ENCODE results near the gene PLLP.

The PLLP gene

GRCh38 chr16:57284209-57284951 is at the start of gene PLLP:
Gene PLLP, minus strand, starts transcription at chr16:57284672. Its CDS starts 132 bp downstream, at chr16:57284540.
- peaks cover 23% of the 10 kb centered on the region for H3K27me3 Mint-ChIP-seq
- H3K4me1 Mint-ChIP-seq: peaks cover 24% of the 10 kb centered on the region
- ATAC-seq: peak; percentile 79
- DNase-seq: peak; percentile 36 to 52
- H3K9me3 Mint-ChIP-seq: no peaks in the 10 kb centered on the region
- peak within 1 kb of the TSS; percentile 42 to 65 for H3K27ac Mint-ChIP-seq
- peak within 1 kb of the TSS; percentile 82 to 90 for H3K4me3 Mint-ChIP-seq

- Mint-ChIP-seq H3K4me3 (no peak overlapping the region), H3K27ac (no peak overlapping the region), H3K9me3 (peaks cover 7 to 8% of the 10 kb centered on the region in 2 donors), H3K27me3 (peaks cover 11% of the 10 kb centered on the region), H3K4me1 (peaks cover under 1% of the 10 kb centered on the region)
- DNase-seq (no peak), ATAC-seq (no peak)
Observed at GRCh38 chr16:57333402-57333801, 48.9 kb upstream of the PLLP start.

- H3K4me3 Mint-ChIP-seq: no peak overlapping the region
Observed at GRCh38 chr16:57331355-57331754, 46.9 kb upstream of the PLLP start.

GRCh38 chr16:57329718-57330327 is 45.4 kb upstream of the PLLP start:
- Mint-ChIP-seq H3K4me1 (no peaks in the 10 kb centered on the region), H3K27ac (no peak overlapping the region), H3K4me3 (no peak overlapping the region), H3K9me3 (peaks cover 7 to 8% of the 10 kb centered on the region in 2 donors), H3K27me3 (peaks cover 2% of the 10 kb centered on the region)
- DNase-seq (no peak), ATAC-seq (no peak)

More at GRCh38 chr16:57331355-57331754, 46.9 kb upstream of the PLLP start:
- Mint-ChIP-seq H3K4me1 (no peaks in the 10 kb centered on the region), H3K27me3 (peaks cover 8% of the 10 kb centered on the region), H3K27ac (no peak overlapping the region), H3K9me3 (peaks cover 7 to 8% of the 10 kb centered on the region in 2 donors)
- ATAC-seq (no peak), DNase-seq (no peak)

- Mint-ChIP-seq H3K27ac (no peak overlapping the region), H3K27me3 (no peaks in the 10 kb centered on the region), H3K4me1 (no peaks in the 10 kb centered on the region), H3K4me3 (no peak overlapping the region), H3K9me3 (no peaks in the 10 kb centered on the region)
- DNase-seq (no peak), ATAC-seq (no peak)
Observed at GRCh38 chr16:57325458-57325857, 41.0 kb upstream of the PLLP start.

- Mint-ChIP-seq H3K4me1 (no peaks in the 10 kb centered on the region), H3K27me3 (no peaks in the 10 kb centered on the region), H3K4me3 (no peak overlapping the region), H3K9me3 (no peaks in the 10 kb centered on the region), H3K27ac (no peak overlapping the region)
- DNase-seq: no peak
- no peak for ATAC-seq
Observed at GRCh38 chr16:57324749-57325148, 40.3 kb upstream of the PLLP start.

GRCh38 chr16:57319646-57320045 is 35.2 kb upstream of the PLLP start:
- DNase-seq (no peak), ATAC-seq (no peak)
- Mint-ChIP-seq H3K27ac (no peak overlapping the region), H3K9me3 (no peaks in the 10 kb centered on the region), H3K4me1 (peaks cover 11% of the 10 kb centered on the region), H3K27me3 (no peaks in the 10 kb centered on the region), H3K4me3 (no peak overlapping the region)

GRCh38 chr16:57318240-57318970 is 33.9 kb upstream of the PLLP start:
- Mint-ChIP-seq H3K27ac (no peak overlapping the region), H3K4me1 (peaks cover 23% of the 10 kb centered on the region), H3K27me3 (no peaks in the 10 kb centered on the region), H3K9me3 (no peaks in the 10 kb centered on the region), H3K4me3 (no peak overlapping the region)
- no peak for ATAC-seq
- DNase-seq: no peak

- H3K27me3 Mint-ChIP-seq: no peaks in the 10 kb centered on the region
- H3K4me3 Mint-ChIP-seq: no peak overlapping the region
- no peak for DNase-seq
- H3K9me3 Mint-ChIP-seq: no peaks in the 10 kb centered on the region
- ATAC-seq: no peak
- no peak overlapping the region for H3K27ac Mint-ChIP-seq
- peaks cover 27% of the 10 kb centered on the region for H3K4me1 Mint-ChIP-seq
Observed at GRCh38 chr16:57316390-57317017, 32.0 kb upstream of the PLLP start.

GRCh38 chr16:57315416-57315815 is 30.9 kb upstream of the PLLP start:
- H3K4me1 Mint-ChIP-seq: peaks cover 27% of the 10 kb centered on the region
- no peak for DNase-seq
- no peak overlapping the region for H3K27ac Mint-ChIP-seq
- H3K27me3 Mint-ChIP-seq: no peaks in the 10 kb centered on the region
- H3K4me3 Mint-ChIP-seq: no peak overlapping the region
- no peak for ATAC-seq
- no peaks in the 10 kb centered on the region for H3K9me3 Mint-ChIP-seq

GRCh38 chr16:57314161-57314785 is 29.8 kb upstream of the PLLP start:
- no peaks in the 10 kb centered on the region for H3K27me3 Mint-ChIP-seq
- peak overlapping the region; percentile 81 to 95 for H3K27ac Mint-ChIP-seq
- no peak for DNase-seq
- H3K4me3 Mint-ChIP-seq: peak overlapping the region; percentile 50 to 56
- ATAC-seq: peak; percentile 83
- H3K9me3 Mint-ChIP-seq: no peaks in the 10 kb centered on the region
- peaks cover 31% of the 10 kb centered on the region for H3K4me1 Mint-ChIP-seq

- Mint-ChIP-seq H3K4me1 (peaks cover 34% of the 10 kb centered on the region), H3K4me3 (no peak overlapping the region), H3K9me3 (no peaks in the 10 kb centered on the region), H3K27ac (no peak overlapping the region), H3K27me3 (no peaks in the 10 kb centered on the region)
- DNase-seq: no peak
- no peak for ATAC-seq
Observed at GRCh38 chr16:57313509-57313908, 29.0 kb upstream of the PLLP start.

- Mint-ChIP-seq H3K9me3 (no peaks in the 10 kb centered on the region), H3K4me1 (peaks cover 34% of the 10 kb centered on the region), H3K27ac (no peak overlapping the region), H3K27me3 (no peaks in the 10 kb centered on the region), H3K4me3 (no peak overlapping the region)
- no peak for DNase-seq
- ATAC-seq: no peak
Observed at GRCh38 chr16:57310801-57311200, 26.3 kb upstream of the PLLP start.

GRCh38 chr16:57308041-57308440 is 23.6 kb upstream of the PLLP start:
- no peaks in the 10 kb centered on the region for H3K27me3 Mint-ChIP-seq
- no peak overlapping the region for H3K4me3 Mint-ChIP-seq
- peaks cover 24% of the 10 kb centered on the region for H3K4me1 Mint-ChIP-seq
- H3K27ac Mint-ChIP-seq: no peak overlapping the region
- no peak for DNase-seq
- no peak for ATAC-seq
- no peaks in the 10 kb centered on the region for H3K9me3 Mint-ChIP-seq

- no peak overlapping the region for H3K4me3 Mint-ChIP-seq
- H3K9me3 Mint-ChIP-seq: no peaks in the 10 kb centered on the region
- ATAC-seq: no peak
- DNase-seq: no peak
- H3K4me1 Mint-ChIP-seq: peaks cover 30% of the 10 kb centered on the region
- no peaks in the 10 kb centered on the region for H3K27me3 Mint-ChIP-seq
- H3K27ac Mint-ChIP-seq: no peak overlapping the region
Observed at GRCh38 chr16:57307365-57307764, 22.9 kb upstream of the PLLP start.
